NT2/D1 (cell line): ENCODE data around the gene KLF13.

Source experiments
- DNase-seq: peaks from one replicate; pipeline ENCODE4 v3.0.0-alpha.2; 2011; ENCODE audit warnings: low read depth, low spot score
- H3K27me3 ChIP-seq: 2 replicates; pipeline ENCODE4 v1.6.0; 2011; ENCODE audit warnings: mild to moderate bottlenecking; ENCODE audit not compliant: insufficient read length, insufficient read depth
- H3K36me3 ChIP-seq: 2 replicates; pipeline ENCODE4 v1.6.1; 2011; ENCODE audit warnings: mild to moderate bottlenecking, low read length, mixed read lengths; ENCODE audit not compliant: insufficient read depth, insufficient read length
- H3K4me1 ChIP-seq: 2 replicates; pipeline ENCODE4 v1.5.1; 2011; ENCODE audit not compliant: insufficient read depth, insufficient read length
- H3K4me3 ChIP-seq: 2 replicates; pipeline ENCODE4 v1.5.1; 2011; ENCODE audit warnings: low read depth; ENCODE audit not compliant: insufficient read length
- H3K9ac ChIP-seq: 2 replicates; pipeline ENCODE4 v1.6.0; 2011; ENCODE audit warnings: low read depth; ENCODE audit not compliant: insufficient read length
- H3K9me3 ChIP-seq: 2 replicates; pipeline ENCODE4 v1.5.1; 2011; ENCODE audit warnings: mild to moderate bottlenecking, low read length; ENCODE audit not compliant: insufficient read depth
- SUZ12 ChIP-seq: IDR thresholded peaks from 2 replicates; pipeline ENCODE4 v1.6.1; 2011; ENCODE audit not compliant: insufficient read length, insufficient read depth; ENCODE audit errors: extremely low read depth
- YY1 ChIP-seq: IDR thresholded peaks from 2 replicates; pipeline ENCODE4 v1.6.1; 2011; ENCODE audit not compliant: insufficient read length, insufficient read depth
- ZNF274 ChIP-seq: IDR thresholded peaks from 2 replicates; pipeline ENCODE4 v1.6.1; 2011; ENCODE audit warnings: mild to moderate bottlenecking, low read depth, low read length

Gene KLF13

DNA sequence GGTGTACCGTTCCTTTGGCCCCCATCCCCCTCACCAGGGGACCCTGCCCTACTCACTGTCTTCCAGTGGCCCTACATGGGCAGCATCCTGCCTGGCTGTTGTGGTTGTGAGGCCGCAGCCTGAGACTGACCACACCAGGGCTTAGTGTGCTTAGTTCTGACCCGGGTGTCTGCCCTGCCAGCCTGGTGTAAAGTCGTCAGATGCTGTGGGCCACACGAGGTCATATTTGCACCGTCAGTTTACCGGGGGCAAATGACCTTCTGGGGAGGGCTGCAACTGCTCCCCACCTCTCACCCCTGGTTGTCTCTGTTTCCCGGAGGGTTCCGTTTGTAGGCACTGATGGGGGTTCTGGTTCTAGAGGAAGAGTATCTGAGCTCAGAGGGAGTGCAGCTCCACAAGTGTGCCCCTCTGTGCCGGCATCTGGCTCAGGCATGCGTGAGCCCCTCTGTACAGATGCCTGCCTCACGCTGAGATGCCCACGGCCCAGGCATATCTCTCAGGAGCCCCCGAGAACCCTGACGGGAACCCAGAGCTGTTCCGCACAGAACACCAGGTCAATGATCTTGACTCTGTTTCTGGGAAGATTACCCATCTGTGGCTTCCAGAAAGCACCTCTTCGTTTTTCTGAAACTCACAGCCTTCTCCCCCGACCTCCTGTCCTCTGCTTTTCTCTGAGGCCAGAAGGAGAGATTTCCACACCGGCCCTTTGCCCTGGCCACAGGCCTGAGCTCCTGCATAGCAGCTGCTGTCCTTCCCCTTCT lies 19.2 kb downstream of the KLF13 start:
- Histone ChIP-seq H3K27me3 (no peaks in the 10 kb centered on the region), H3K4me1 (peaks cover 22% of the 10 kb centered on the region), H3K36me3 (peaks cover 3% of the 10 kb centered on the region), H3K4me3 (no peak overlapping the region), H3K9ac (peak overlapping the region; percentile 42), H3K9me3 (no peaks in the 10 kb centered on the region)
- no peak for DNase-seq
- TF ChIP-seq YY1: no peak
- no peak for TF ChIP-seq SUZ12
- TF ChIP-seq ZNF274: no peak

DNA sequence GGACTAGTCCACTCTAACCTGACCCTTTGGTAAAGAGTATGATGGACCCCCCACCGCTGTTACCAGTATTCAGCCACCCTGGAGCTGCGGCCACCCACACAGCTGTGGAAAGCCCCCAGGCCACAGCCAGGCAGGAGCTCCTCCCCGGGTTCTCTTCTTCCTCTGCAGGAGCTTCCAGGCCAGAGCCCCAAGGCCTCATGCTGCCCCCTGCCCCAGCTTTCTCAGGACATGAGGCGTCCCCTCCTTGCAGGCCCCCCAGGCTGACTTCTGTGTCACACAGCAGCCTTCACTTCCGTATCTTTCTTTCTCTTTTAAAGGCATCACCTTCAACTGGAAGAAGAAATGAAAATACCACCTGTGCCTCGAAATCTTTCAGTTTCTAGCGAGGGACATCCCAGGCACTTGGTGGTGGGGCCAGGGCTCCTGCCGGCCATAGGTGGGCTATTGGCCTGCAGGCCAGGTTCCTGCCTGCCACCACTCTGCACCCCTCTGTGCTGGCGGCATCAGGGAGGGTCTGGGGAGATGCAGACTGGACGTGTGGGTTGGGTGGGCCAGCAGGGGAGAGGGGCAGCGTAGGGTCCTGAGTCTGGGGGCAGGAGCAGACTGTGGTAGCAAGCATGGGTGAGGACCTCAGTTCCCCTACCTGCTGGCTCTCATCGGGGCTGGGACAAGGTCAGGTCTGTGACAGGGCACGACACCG lies 19.9 kb downstream of the KLF13 start:
- no peaks in the 10 kb centered on the region for H3K9me3 ChIP-seq
- no peak for TF ChIP-seq ZNF274
- no peak for TF ChIP-seq SUZ12
- TF ChIP-seq YY1: no peak
- H3K4me3 ChIP-seq: no peak overlapping the region
- peaks cover 3% of the 10 kb centered on the region for H3K36me3 ChIP-seq
- peak overlapping the region; percentile 32 for H3K9ac ChIP-seq
- DNase-seq: no peak
- no peaks in the 10 kb centered on the region for H3K27me3 ChIP-seq
- H3K4me1 ChIP-seq: peaks cover 24% of the 10 kb centered on the region

GRCh38 chr15:31347067-31347975 lies 20.7 kb downstream of the KLF13 start:
- Histone ChIP-seq H3K9me3 (no peaks in the 10 kb centered on the region), H3K27me3 (no peaks in the 10 kb centered on the region), H3K36me3 (peaks cover 3% of the 10 kb centered on the region), H3K4me3 (no peak overlapping the region), H3K9ac (peak overlapping the region; percentile 32), H3K4me1 (peaks cover 24% of the 10 kb centered on the region)
- TF ChIP-seq ZNF274 (no peak), SUZ12 (no peak), YY1 (no peak)
- no peak for DNase-seq

DNA sequence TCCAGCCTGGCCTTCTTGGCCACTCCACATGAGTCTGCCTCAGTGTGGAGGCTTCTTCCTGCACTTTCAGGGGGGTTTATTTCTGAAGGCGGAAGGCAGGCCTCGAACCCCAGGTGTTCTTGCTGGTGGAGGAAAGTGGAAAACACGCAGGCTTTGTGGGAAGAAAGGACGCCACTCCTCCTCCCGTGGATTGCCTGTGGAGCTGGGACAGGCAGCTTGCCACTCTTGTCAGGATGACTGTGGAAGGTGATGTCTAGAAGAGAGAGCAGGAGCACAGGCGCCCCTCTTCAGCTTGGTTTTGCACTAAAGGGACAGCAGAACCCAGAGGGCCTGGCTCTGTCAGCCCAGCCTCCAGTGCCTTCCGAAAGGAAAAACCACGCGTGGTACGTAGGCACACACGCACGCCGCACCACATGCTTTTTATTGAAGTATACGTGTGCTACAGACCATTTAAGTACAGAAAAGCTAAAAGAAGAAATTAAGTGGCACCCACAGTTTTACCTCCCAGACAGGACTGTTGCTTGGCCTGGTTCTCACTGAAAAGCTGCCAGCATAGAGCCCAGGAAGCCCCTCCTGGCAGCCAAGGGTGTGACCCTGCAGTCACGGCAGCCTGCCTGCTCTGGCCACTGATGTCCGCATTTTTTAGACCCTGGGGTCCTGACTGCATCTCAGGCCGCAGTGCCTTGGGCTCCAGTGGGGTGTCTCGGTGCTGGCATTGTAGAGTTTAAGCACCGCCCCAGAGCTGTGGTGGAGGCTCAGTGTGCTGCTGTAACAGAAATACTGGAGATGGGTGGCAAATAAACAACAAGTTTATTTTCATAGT lies 21.6 kb downstream of the KLF13 start:
- H3K36me3 ChIP-seq: peaks cover 3% of the 10 kb centered on the region
- TF ChIP-seq YY1 (no peak), ZNF274 (no peak), SUZ12 (no peak)
- H3K9ac ChIP-seq: no peak overlapping the region
- no peaks in the 10 kb centered on the region for H3K27me3 ChIP-seq
- H3K4me3 ChIP-seq: no peak overlapping the region
- no peaks in the 10 kb centered on the region for H3K9me3 ChIP-seq
- peaks cover 26% of the 10 kb centered on the region for H3K4me1 ChIP-seq
- no peak for DNase-seq

DNA sequence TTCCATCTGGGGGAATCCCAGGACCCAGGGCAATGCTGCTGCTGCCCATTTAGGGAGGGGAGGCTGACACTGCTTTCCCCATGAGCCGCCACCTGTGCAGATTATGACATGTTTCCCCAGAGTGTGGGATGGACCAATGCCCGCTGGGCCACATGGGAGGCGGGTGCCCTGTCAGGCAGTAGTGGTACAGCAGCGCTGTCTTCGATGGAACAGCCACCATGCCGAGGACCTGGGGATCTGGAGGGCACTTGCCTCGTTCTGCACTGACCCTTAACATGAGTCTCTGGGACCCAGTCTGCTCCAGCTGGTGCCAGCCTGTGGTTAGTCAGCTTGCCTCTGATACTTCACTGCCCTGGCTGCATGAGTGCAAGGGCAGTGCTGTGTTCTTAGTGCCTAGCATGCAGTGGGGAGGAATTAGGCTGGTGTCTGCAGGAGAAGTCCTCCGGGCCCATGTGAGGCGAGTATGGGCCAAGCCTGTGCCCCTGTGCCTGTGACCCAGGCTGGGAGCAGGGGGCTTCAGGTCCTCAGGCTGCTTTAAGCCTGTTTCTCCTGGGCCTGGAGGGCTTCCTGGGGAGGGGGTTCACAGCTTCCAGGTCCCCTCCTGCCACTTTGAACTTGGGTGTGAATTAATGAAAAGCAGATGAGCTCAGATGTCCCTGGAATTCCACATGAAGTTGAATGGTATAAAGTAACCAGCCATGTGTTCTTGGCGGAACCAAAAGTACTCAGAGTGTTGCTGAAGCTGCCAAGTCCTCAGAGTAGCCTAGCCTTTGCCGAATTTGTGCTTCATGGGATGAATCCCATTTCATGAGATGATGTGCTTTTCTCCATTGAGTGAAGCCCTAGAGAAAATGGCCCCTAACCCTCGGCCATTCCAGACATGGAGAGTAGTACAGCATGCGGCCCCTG lies 22.9 kb downstream of the KLF13 start:
- no peak for DNase-seq
- TF ChIP-seq ZNF274 (no peak), SUZ12 (no peak), YY1 (no peak)
- H3K27me3 ChIP-seq: no peaks in the 10 kb centered on the region
- H3K9ac ChIP-seq: no peak overlapping the region
- no peak overlapping the region for H3K4me3 ChIP-seq
- H3K9me3 ChIP-seq: no peaks in the 10 kb centered on the region
- H3K4me1 ChIP-seq: peaks cover 31% of the 10 kb centered on the region
- peaks cover 3% of the 10 kb centered on the region for H3K36me3 ChIP-seq

DNA sequence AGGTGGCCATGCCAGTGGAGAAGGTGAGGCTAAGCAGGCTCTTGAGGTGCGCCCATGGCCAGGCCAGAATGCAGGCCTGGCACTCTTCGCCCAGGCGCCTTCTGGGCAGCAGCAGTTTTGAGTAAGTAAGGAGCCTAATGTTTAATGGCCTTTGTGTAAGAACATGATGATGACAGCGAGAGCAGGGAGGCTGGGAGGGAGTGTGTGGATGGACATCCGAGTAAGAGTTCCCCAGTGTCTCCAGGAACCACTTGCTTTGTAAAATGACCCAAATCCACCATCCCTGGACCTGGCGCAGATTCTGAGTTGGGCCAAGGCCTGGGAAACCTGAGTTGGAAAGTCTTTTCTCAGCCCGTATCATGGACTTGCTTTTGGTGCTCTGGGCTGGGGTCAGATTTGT lies 24.1 kb downstream of the KLF13 start:
- TF ChIP-seq SUZ12 (no peak), ZNF274 (no peak), YY1 (no peak)
- H3K4me3 ChIP-seq: no peak overlapping the region
- peaks cover 3% of the 10 kb centered on the region for H3K36me3 ChIP-seq
- H3K27me3 ChIP-seq: no peaks in the 10 kb centered on the region
- no peaks in the 10 kb centered on the region for H3K9me3 ChIP-seq
- DNase-seq: no peak
- no peak overlapping the region for H3K9ac ChIP-seq
- H3K4me1 ChIP-seq: peaks cover 23% of the 10 kb centered on the region
